ENCODE data around the gene EYA2. TPM values are rescaled to one million over a fixed set of nuclear protein-coding genes. Genes with fewer than 3 reads are reported as not detected.

The EYA2 gene
- polyA plus RNA-seq, 6 donors from 2014 or later, result not detected

DNA sequence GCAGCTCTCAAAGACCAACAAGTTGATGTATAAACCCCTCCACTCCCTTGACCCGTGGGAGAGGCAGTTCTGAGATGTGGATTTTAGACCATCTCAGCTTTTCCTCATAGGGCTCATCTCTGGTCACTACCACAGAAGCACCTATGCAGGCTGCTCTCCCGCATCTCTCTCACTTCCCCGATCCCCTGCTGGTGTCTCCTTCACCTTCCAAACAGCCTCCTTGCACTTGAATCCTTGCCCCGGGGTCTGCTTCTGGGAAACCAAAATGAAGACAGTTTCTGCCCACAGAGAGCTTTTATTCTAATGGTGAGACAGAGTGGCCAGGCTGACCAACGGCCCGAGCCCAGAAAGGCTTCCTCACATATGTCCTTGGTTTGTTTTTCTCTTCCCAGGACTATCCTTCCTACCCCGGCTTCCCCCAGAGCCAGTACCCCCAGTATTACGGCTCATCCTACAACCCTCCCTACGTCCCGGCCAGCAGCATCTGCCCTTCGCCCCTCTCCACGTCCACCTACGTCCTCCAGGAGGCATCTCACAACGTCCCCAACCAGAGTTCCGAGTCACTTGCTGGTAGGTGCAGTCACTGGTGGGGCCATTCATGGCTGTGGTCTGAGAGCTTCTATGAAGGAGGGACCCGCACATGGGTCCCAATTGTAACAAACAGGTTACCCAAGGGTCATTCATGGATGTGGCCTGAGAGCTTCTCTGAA lies 179.3 kb downstream of the EYA2 start:
- Mint-ChIP-seq H3K36me3 (no peaks in the 10 kb centered on the region), H3K9me3 (peaks cover 0 to 33% (median 18%) of the 10 kb centered on the region in 7 donors), H3K27me3 (peaks cover 7 to 24% (median 12%) of the 10 kb centered on the region in 3 donors), H3K4me1 (no peaks in the 10 kb centered on the region), H3K4me3 (no peak overlapping the region), H3K27ac (no peak overlapping the region)
- DNase-seq, result no peak
- no peak for ATAC-seq (ENCODE audit: low read depth in 2 of 2)

GRCh38 chr20:47075263-47075662 lies 180.6 kb downstream of the EYA2 start:
- H3K27ac Mint-ChIP-seq, result no peak overlapping the region
- no peak for ATAC-seq (ENCODE audit: low read depth in 2 of 2)
- no peak overlapping the region for H3K4me3 Mint-ChIP-seq
- H3K4me1 Mint-ChIP-seq, result no peaks in the 10 kb centered on the region
- DNase-seq, result no peak
- H3K27me3 Mint-ChIP-seq, result peaks cover 10 to 24% (median 18%) of the 10 kb centered on the region in 3 donors
- no peaks in the 10 kb centered on the region for H3K36me3 Mint-ChIP-seq
- peaks cover 0 to 38% (median 16%) of the 10 kb centered on the region in 7 donors for H3K9me3 Mint-ChIP-seq

- ATAC-seq (ENCODE audit: low read depth in 2 of 2), result no peak
- Mint-ChIP-seq H3K36me3 (no peaks in the 10 kb centered on the region), H3K9me3 (peaks cover 0 to 38% (median 13%) of the 10 kb centered on the region in 7 donors), H3K27me3 (peaks cover 10 to 33% (median 16%) of the 10 kb centered on the region in 3 donors), H3K27ac (no peak overlapping the region), H3K4me1 (no peaks in the 10 kb centered on the region), H3K4me3 (no peak overlapping the region)
- DNase-seq, result no peak
Measured at GRCh38 chr20:47079047-47079446, 184.4 kb downstream of the EYA2 start.

- H3K27me3 Mint-ChIP-seq, result peaks cover 8 to 31% (median 13%) of the 10 kb centered on the region in 3 donors
- peak overlapping the region in 1 of 6 donors; percentile 33 for H3K27ac Mint-ChIP-seq
- no peaks in the 10 kb centered on the region for H3K36me3 Mint-ChIP-seq
- H3K9me3 Mint-ChIP-seq, result peaks cover 0 to 37% (median 13%) of the 10 kb centered on the region in 7 donors
- H3K4me3 Mint-ChIP-seq, result no peak overlapping the region
- DNase-seq, result no peak
- H3K4me1 Mint-ChIP-seq, result no peaks in the 10 kb centered on the region
- ATAC-seq (ENCODE audit: low read depth in 2 of 2), result no peak
Measured at GRCh38 chr20:47080365-47080764, 185.7 kb downstream of the EYA2 start.

GRCh38 chr20:47086316-47086715 lies 191.7 kb downstream of the EYA2 start:
- no peak for DNase-seq
- Mint-ChIP-seq H3K36me3 (no peaks in the 10 kb centered on the region), H3K4me3 (no peak overlapping the region), H3K27ac (no peak overlapping the region), H3K27me3 (peaks cover 0 to 44% (median 10%) of the 10 kb centered on the region in 3 donors), H3K4me1 (no peaks in the 10 kb centered on the region), H3K9me3 (peaks cover 0 to 2% (median 0%) of the 10 kb centered on the region in 7 donors)
- no peak for ATAC-seq (ENCODE audit: low read depth in 2 of 2)

- Mint-ChIP-seq H3K9me3 (peaks cover 0 to 2% (median 0%) of the 10 kb centered on the region in 7 donors), H3K27me3 (peaks cover 0 to 39% (median 13%) of the 10 kb centered on the region in 3 donors), H3K27ac (no peak overlapping the region), H3K36me3 (no peaks in the 10 kb centered on the region), H3K4me3 (no peak overlapping the region), H3K4me1 (no peaks in the 10 kb centered on the region)
- ATAC-seq (ENCODE audit: low read depth in 2 of 2), result no peak
- DNase-seq, result no peak
Measured at GRCh38 chr20:47088335-47088734, 193.7 kb downstream of the EYA2 start.

DNA sequence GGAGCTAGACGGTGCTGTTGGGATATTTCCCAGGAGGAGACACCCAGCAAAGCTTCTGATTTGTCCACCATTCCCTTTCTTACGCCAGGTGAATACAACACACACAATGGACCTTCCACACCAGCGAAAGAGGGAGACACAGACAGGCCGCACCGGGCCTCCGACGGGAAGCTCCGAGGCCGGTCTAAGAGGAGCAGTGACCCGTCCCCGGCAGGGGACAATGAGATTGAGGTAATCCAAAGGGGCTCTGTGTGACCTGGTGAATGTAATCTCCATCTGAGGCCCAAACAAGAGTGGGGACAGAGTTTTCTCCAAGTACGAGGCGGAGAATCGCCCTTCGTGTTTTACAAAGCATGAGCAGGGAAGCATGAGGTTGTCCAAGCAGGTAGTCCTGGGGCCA lies 194.5 kb downstream of the EYA2 start:
- Mint-ChIP-seq H3K9me3 (peaks cover 0 to 3% (median 0%) of the 10 kb centered on the region in 7 donors), H3K27ac (no peak overlapping the region), H3K4me3 (no peak overlapping the region), H3K36me3 (no peaks in the 10 kb centered on the region), H3K27me3 (peaks cover 0 to 37% (median 18%) of the 10 kb centered on the region in 3 donors), H3K4me1 (no peaks in the 10 kb centered on the region)
- ATAC-seq (ENCODE audit: low read depth in 2 of 2), result no peak
- no peak for DNase-seq

DNA sequence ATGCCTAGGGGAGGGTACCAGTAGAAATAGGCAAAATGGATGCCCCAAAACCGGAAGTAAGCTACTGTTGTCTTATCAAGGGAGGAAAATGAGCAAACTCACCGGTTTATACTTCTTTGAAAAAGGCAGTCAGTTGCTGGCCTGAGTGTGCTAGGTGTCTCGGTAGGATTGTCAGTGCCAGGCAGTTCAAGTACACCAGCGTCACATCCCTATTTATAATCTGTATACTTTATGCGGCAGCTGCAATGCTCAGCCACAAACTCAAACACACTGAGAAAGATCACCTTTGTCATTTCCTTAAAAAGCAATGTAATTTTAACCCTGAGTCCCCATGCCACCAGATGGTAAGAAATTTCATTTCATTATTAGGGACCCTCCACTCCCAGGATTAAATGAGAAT lies 196.2 kb downstream of the EYA2 start:
- no peaks in the 10 kb centered on the region for H3K4me1 Mint-ChIP-seq
- DNase-seq, result no peak
- no peak overlapping the region for H3K27ac Mint-ChIP-seq
- H3K36me3 Mint-ChIP-seq, result peaks cover 0 to 6% of the 10 kb centered on the region in 2 donors
- H3K4me3 Mint-ChIP-seq, result no peak overlapping the region
- peaks cover 2 to 9% (median 4%) of the 10 kb centered on the region in 7 donors for H3K9me3 Mint-ChIP-seq
- peaks cover 0 to 37% (median 18%) of the 10 kb centered on the region in 3 donors for H3K27me3 Mint-ChIP-seq
- no peak for ATAC-seq (ENCODE audit: low read depth in 2 of 2)

GRCh38 chr20:47093320-47093966 lies 198.8 kb downstream of the EYA2 start:
- Mint-ChIP-seq H3K27me3 (peaks cover 6 to 33% (median 22%) of the 10 kb centered on the region in 3 donors), H3K36me3 (peaks cover 0 to 7% of the 10 kb centered on the region in 2 donors), H3K4me1 (no peaks in the 10 kb centered on the region), H3K27ac (no peak overlapping the region), H3K4me3 (no peak overlapping the region), H3K9me3 (peaks cover 0 to 27% (median 4%) of the 10 kb centered on the region in 7 donors)
- ATAC-seq (ENCODE audit: low read depth in 2 of 2) (no peak), DNase-seq (no peak)

DNA sequence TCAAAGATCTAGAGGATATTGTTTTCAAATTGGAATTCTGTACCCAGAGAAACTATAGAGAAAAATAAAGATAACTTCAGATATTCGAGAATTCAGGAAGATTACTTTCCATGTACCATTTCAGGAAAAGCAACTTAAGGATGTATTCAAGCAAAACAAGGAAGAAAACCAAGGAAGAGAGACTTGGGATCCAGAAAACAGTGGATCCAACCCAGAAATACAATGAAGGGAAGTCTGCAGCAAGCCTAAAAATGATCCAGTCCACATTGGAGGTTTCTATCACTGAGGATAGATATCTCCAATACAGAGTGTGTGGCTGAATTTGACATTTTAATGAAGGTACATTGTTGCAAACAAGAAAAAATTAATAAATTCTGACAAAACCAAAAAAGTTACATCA lies 201.0 kb downstream of the EYA2 start:
- no peak overlapping the region for H3K27ac Mint-ChIP-seq
- H3K4me1 Mint-ChIP-seq, result no peaks in the 10 kb centered on the region
- no peak for ATAC-seq (ENCODE audit: low read depth in 2 of 2)
- H3K4me3 Mint-ChIP-seq, result no peak overlapping the region
- H3K27me3 Mint-ChIP-seq, result peaks cover 13 to 29% (median 19%) of the 10 kb centered on the region in 3 donors
- peaks cover 0 to 7% of the 10 kb centered on the region in 2 donors for H3K36me3 Mint-ChIP-seq
- no peak for DNase-seq
- peaks cover 0 to 40% (median 13%) of the 10 kb centered on the region in 7 donors for H3K9me3 Mint-ChIP-seq

DNA sequence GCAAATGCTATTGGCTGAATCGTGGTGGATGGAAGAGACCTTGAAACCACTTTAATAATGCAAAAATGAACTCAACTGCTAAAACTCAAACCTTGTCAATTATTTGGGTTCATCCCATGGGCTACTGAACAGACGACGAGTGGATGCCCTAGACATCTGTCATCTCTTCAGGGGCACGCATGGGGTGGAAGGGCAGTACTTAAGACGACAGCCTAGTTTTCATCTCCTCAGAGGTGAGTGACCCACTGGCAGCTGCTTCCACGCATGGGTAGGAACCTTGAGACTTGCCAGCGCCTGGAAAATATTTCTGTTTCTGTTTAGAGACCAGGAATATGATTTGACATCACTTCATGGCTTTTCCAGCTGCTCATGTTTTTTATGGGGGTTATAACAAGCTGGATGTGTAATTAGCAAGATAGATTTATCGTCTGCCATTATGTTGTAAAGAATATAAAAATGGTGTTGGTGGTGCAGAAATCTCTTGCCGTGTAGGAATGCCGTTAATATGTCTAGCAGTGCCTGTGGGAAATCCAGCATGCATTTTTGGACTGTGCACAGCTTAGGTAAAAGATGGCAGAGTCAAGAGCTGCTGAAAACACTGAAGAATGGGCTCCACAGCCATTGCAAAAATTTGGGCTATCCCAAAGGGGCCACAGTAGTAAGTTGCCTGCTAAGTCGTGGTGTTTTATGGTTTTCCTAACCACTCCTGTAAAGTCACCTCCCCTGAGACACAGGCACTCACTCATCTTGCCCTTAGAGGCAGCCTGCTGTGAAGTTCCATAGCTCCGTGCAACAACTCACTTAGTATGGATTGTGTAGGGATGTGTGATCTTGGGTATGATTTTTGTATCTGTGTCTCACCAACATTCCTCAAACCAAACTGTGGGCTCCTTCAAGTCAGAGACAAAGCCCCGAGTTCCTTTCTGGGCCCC lies 203.3 kb downstream of the EYA2 start:
- Mint-ChIP-seq H3K4me3 (no peak overlapping the region), H3K9me3 (peaks cover 5 to 59% (median 16%) of the 10 kb centered on the region in 7 donors), H3K27ac (no peak overlapping the region), H3K27me3 (peaks cover 14 to 24% (median 22%) of the 10 kb centered on the region in 3 donors), H3K4me1 (no peaks in the 10 kb centered on the region), H3K36me3 (peaks cover 1 to 12% of the 10 kb centered on the region in 2 donors)
- ATAC-seq (ENCODE audit: low read depth in 2 of 2) (no peak), DNase-seq (no peak)

DNA sequence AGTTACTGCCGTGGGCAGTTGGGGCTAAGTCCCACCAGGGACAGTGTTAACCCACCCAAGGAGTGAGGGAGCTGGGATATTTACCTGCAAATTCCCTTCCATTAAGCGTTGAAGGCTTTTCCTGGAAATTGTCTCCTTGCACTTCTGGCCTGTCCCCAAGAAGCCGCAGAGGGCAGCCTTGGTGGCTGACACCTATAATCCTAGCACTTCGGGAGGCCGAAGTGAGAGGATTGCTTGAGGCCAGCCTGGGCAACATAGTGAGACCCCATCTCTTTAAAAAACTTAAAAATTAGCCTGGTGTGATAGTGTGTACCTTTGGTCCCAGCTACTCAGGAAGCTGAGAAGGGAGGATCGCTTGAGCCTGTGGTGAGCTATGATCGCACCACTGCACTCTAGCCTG lies 204.4 kb downstream of the EYA2 start:
- no peak for DNase-seq
- H3K4me1 Mint-ChIP-seq, result no peaks in the 10 kb centered on the region
- H3K27me3 Mint-ChIP-seq, result peaks cover 18 to 20% (median 18%) of the 10 kb centered on the region in 3 donors
- H3K4me3 Mint-ChIP-seq, result no peak overlapping the region
- no peak overlapping the region for H3K27ac Mint-ChIP-seq
- ATAC-seq (ENCODE audit: low read depth in 2 of 2), result no peak
- peaks cover 10 to 19% of the 10 kb centered on the region in 2 donors for H3K36me3 Mint-ChIP-seq
- H3K9me3 Mint-ChIP-seq, result peaks cover 9 to 70% (median 23%) of the 10 kb centered on the region in 7 donors

DNA sequence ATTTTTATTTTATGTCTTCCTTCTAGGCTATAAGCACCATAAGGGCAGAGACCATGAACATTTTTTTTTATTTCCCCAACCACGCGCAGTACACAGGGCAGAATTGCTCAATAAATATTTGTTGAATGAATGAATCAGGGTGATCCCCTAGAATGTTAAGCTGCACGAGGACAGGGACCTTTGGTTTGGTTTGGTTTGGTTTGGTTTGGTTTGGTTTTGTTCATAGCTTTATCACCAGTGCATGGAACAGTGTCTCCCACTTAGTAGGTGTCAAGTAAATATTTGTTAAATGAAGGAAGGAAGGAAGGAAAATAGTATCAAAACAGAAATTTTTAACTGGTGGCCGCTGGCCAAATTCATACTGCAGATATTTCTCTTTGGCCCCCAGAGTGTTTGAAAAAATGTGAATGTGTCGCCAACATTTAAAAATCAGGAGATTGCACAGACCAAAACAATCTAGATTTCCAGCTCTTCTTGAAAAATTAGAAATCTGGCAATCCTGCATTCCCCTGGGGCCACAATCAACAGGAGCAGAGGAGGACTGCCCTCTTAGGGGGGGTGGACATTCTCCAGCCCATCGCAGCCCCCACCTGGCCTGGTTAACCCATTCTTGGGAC lies 205.3 kb downstream of the EYA2 start:
- Mint-ChIP-seq H3K4me1 (no peaks in the 10 kb centered on the region), H3K4me3 (no peak overlapping the region), H3K9me3 (peaks cover 9 to 78% (median 24%) of the 10 kb centered on the region in 7 donors), H3K27me3 (peaks cover 18 to 21% (median 18%) of the 10 kb centered on the region in 3 donors), H3K27ac (no peak overlapping the region), H3K36me3 (peaks cover 10 to 19% of the 10 kb centered on the region in 2 donors)
- DNase-seq (no peak), ATAC-seq (ENCODE audit: low read depth in 2 of 2) (no peak)

All from naive B cell (primary cell).